Choroid plexus epithelial cell (primary cell): Measurements from ENCODE around the gene TRIOBP.

Experiments
- DNase-seq: peaks from one replicate; pipeline ENCODE4 v3.0.0-alpha.2; 2010; ENCODE audit warnings: low read depth
- H3K4me3 ChIP-seq: 2 replicates; pipeline ENCODE4 v1.5.1; 2011; ENCODE audit warnings: low read depth, mild to moderate bottlenecking, control low read depth, low read length, moderate library complexity
- CTCF ChIP-seq: conservative IDR thresholded peaks from 2 replicates; pipeline ENCODE4 v1.5.1; 2011; ENCODE audit warnings: low read depth, mild to moderate bottlenecking, control low read depth, inconsistent platforms, low read length, moderate library complexity

Gene TRIOBP

GRCh38 chr22:37748659-37749058 lies 51.8 kb downstream of the TRIOBP start:
- peak overlapping the region; percentile 11 for H3K4me3 ChIP-seq
- no peak for TF ChIP-seq CTCF
- no peak for DNase-seq

GRCh38 chr22:37749226-37749625 lies 52.4 kb downstream of the TRIOBP start:
- no peak for TF ChIP-seq CTCF
- no peak for DNase-seq
- H3K4me3 ChIP-seq, result no peak overlapping the region

DNA sequence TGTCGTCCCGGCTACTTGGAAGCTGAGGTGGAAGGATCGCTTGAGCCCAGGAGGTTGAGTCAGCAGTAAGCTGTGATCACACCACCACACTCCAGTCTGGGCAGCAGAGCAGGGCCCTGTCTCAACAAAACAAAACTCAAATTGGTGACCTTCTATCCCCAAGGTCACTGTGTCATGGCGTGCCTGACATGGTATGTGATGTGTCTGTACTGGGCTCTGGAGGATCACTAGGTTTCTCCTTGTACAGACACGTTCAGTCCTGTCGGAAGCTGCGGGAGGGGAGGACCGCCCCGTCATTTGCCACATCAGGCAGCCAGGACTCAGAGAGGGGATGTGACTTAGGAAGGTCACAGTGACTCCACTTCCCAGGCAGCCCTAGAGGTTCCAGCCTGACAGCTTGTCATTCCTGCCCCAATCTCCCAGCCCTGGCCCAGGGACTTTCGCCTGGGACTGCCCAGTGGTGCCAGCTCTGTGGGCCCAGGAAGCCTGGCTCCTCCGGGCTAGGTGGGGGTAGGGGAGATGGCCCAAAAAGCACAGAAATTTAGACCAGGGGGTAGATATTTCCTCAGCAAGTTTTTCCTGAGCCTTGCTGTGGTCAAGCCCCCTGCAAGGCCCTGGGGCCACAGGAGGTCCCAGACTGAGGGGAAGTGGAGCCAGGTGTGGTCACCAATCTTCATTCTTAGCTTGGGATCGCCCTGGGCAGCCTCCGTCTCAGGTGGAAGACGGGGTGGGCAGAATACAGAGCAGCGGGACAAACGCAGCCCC lies 53.2 kb downstream of the TRIOBP start:
- no peak for TF ChIP-seq CTCF
- no peak overlapping the region for H3K4me3 ChIP-seq
- peak; percentile 68 for DNase-seq

- no peak for DNase-seq
- no peak for TF ChIP-seq CTCF
- no peak overlapping the region for H3K4me3 ChIP-seq
Measured at GRCh38 chr22:37750596-37751162, 53.8 kb downstream of the TRIOBP start.

DNA sequence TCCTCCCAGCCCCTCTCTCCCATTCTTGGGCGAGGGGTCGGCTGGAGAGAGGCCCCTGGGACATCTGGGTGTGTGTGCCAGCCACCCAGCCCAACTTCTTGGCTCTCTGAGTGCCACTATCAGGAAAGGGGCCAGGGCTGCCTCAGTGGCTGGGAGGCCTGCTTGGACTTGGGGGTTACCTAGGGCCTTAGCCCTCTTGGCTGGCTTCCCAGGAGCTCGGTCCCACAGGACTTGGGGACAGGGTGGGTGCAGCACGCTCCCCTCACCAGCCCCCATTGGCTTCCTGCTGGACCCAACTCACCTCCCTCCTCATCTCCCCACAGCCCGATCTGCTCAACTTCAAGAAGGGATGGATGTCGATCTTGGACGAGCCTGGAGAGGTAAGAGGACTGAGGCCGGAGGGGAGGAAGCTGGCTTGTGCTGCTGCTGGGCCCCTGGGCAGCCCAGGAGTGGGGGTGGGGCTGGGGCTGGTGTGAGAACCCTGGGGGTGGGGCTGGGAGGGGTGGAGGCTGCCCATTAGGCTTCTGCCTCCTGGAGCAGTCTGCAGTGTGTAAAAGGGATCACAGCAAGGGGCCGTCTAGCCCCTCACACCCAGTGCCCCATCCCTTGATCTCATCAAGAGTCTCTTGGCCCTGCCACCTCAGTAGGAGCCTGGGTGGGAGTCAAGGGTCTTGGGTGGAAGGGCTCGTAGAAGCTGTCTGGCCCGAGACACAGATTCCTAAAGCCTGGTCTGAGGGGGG lies 54.8 kb downstream of the TRIOBP start:
- TF ChIP-seq CTCF, result no peak
- peak; percentile 10 for DNase-seq
- no peak overlapping the region for H3K4me3 ChIP-seq

DNA sequence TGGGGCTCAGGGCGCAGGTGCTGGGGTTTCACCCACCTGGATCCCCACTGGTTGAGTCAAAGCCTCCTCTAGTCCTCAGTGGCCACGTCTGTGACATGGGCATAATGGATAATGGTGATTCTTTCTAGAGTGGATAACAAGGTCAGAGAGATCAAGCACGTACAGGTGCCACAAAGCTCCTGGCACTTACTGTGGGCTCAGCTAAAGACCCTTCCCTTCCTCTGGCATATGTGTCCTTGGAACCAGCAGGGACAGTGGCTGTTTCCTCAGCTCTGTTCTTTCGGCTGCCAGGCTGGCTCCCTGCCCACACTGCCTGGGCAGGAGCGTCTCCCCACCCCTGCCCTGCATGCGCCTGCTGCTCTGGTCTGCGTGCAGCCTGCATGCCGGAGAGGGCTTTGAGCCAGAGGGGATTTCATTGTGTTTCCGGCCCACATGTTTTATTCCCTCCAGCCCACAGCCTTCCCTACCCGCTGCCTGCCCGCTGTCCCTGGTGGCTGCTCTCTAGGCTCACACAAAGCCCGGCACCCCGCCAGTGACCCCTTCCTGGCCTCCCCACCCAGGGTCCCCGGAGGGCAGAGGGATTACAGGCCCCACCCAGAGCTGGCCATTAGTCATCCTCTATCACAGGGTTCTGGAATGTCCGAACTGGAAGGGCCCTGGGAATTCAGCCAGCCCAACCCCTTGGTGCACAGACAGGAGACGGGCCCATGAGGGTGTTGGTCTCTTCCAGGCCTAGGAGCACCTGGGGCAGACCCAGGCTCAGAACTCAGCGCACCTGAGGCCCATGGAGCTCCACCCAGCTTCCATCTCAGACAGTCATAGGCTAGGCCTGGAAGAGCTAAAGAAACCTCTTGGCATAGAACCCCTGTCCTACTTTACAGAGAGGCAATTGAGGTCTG lies 55.6 kb downstream of the TRIOBP start:
- peak; percentile 88 for DNase-seq
- H3K4me3 ChIP-seq, result no peak overlapping the region
- peak; percentile 35 for TF ChIP-seq CTCF
